Naive thymus-derived CD4-positive, alpha-beta T cell (primary cell): ENCODE results near the gene APPBP2. TPM values are rescaled to one million over a fixed set of nuclear protein-coding genes. Genes with fewer than 3 reads are reported as not detected.
"Not testable (repeated sequence)": the region's sequence is repeated elsewhere in the genome, so short reads cannot be mapped to it uniquely, and the experiment has no call there.

Experiments used
- ATAC-seq: fragments of 150-1000 bp; cut with Tn5 transposase; 2 replicates; pipeline ENCODE4 v1.10.0; 2021; ENCODE audit warnings: mild to moderate bottlenecking, moderate library complexity
- CTCF ChIA-PET: fragments of 350-600 bp; sonication (Branson Sonifier 250); formaldehyde crosslinking; loops from one replicate; lab custom pipeline; 2021; ENCODE audit warnings: antibody characterized with exemption; lab: Charles Lee
- POLR2A ChIA-PET: fragments of 350-600 bp; sonication (Branson Sonifier 250); formaldehyde crosslinking; loops from one replicate; lab custom pipeline; 2021; ENCODE audit warnings: antibody characterized with exemption, inconsistent platforms; lab: Charles Lee
- DNase-seq, 9 donors: peaks; one replicate each; pipeline versions ENCODE4 v3.0.0 to v3.0.0-alpha.2; 2020 to 2022; ENCODE audit warnings: mixed read lengths in 1 of 9
- H3K27ac ChIP-seq: one replicate; pipeline ENCODE4 v1.7.0; 2013; ENCODE audit warnings: mild to moderate bottlenecking, low read depth, low read length, moderate library complexity
- H3K27me3 ChIP-seq, 2 donors: one replicate each; pipeline ENCODE4 v1.7.0; 2013; ENCODE audit warnings: low read length in 2 of 2, mild to moderate bottlenecking in 2 of 2, moderate library complexity in 2 of 2; ENCODE audit not compliant: control insufficient read depth in 2 of 2, insufficient read depth in 2 of 2
- H3K36me3 ChIP-seq, 3 experiments: 1 replicate in 2 of 3; 2 replicates in 1 of 3; pipeline ENCODE4 v1.7.0; 2013; ENCODE audit warnings: low read length in 3 of 3, mild to moderate bottlenecking in 3 of 3, moderate library complexity in 1 of 3; ENCODE audit not compliant: insufficient read depth in 3 of 3, control insufficient read depth in 2 of 3
- H3K4me1 ChIP-seq, 2 donors: one replicate each; pipeline ENCODE4 v1.7.0; 2013; ENCODE audit warnings: low read length in 2 of 2, mild to moderate bottlenecking in 2 of 2, moderate library complexity in 1 of 2; ENCODE audit not compliant: control insufficient read depth in 2 of 2, insufficient read depth in 2 of 2
- H3K4me3 ChIP-seq: 2 replicates; pipeline ENCODE4 v1.7.0; 2013; ENCODE audit warnings: mild to moderate bottlenecking, low read length
- H3K9me3 ChIP-seq, 3 experiments: 1 replicate in 2 of 3; 2 replicates in 1 of 3; pipeline ENCODE4 v1.7.0; 2013; ENCODE audit warnings: low read length in 3 of 3; ENCODE audit not compliant: control insufficient read depth in 2 of 3
- H3K27ac Mint-ChIP-seq, 9 donors: one replicate each; pipeline ENCODE4 v1.8.0; 2020 to 2022; ENCODE audit warnings: mixed read lengths in 9 of 9, mild to moderate bottlenecking in 8 of 9, moderate library complexity in 5 of 9, inconsistent platforms in 2 of 9
- H3K27me3 Mint-ChIP-seq, 5 donors: one replicate each; pipeline ENCODE4 v1.8.0; 2021 to 2022; ENCODE audit warnings: mixed read lengths in 5 of 5, mild to moderate bottlenecking in 1 of 5
- H3K36me3 Mint-ChIP-seq, 5 donors: one replicate each; pipeline ENCODE4 v1.8.0; 2020 to 2022; ENCODE audit warnings: mixed read lengths in 5 of 5, mild to moderate bottlenecking in 3 of 5, inconsistent platforms in 1 of 5
- H3K4me1 Mint-ChIP-seq, 7 donors: one replicate each; pipeline ENCODE4 v1.8.0; 2020 to 2022; ENCODE audit warnings: mixed read lengths in 7 of 7, mild to moderate bottlenecking in 3 of 7, inconsistent platforms in 1 of 7
- H3K4me3 Mint-ChIP-seq, 10 donors: one replicate each; pipeline ENCODE4 v1.8.0; 2020 to 2022; ENCODE audit warnings: mild to moderate bottlenecking in 10 of 10, mixed read lengths in 10 of 10, moderate library complexity in 6 of 10, inconsistent platforms in 2 of 10
- H3K9me3 Mint-ChIP-seq, 11 donors: one replicate each; pipeline ENCODE4 v1.8.0; 2020 to 2022; ENCODE audit warnings: mixed read lengths in 11 of 11, mild to moderate bottlenecking in 4 of 11, inconsistent platforms in 1 of 11, moderate library complexity in 1 of 11
- intact Hi-C, 2 donors: fragments of 100-400 bp; cut with micrococcal nuclease; formaldehyde crosslinking; loops; one replicate each; pipeline ENCODE4 v1.15.1; 2023
- polyA plus RNA-seq, 2 donors: library from polyadenylated mRNA; unstranded; fragments of 300-500 nt; fragmentation: Illumina TruSeq; gene quantifications; one replicate each; pipeline ENCODE4 v1.2.3, GENCODE V29; 2021
- total RNA-seq, 6 experiments: library from RNA in 5 of 6; stranded (reverse) in 5 of 6; gene quantifications; 1 replicate in 5 of 6; 2 replicates in 1 of 6; pipeline ENCODE4 v1.2.3 and lab custom pipeline; 2021 to 2026

Gene APPBP2
- total and polyA plus RNA-seq, 7 experiments from 2014 or later: 23.4 to 47.5 (median 29.0) TPM

- Mint-ChIP-seq H3K4me1 (peaks cover 0 to 11% (median 10%) of the 10 kb centered on the region in 7 donors), H3K27ac (peak overlapping the region in 8 of 9 donors; percentile 17 to 87 (median 76)), H3K27me3 (peaks cover 0 to 7% (median 0%) of the 10 kb centered on the region in 5 donors), H3K36me3 (no peaks in the 10 kb centered on the region), H3K9me3 (no peaks in the 10 kb centered on the region), H3K4me3 (peak overlapping the region; percentile 67 to 88 (median 80))
- ATAC-seq: peak; percentile 95
- Histone ChIP-seq H3K27ac (peak overlapping the region; percentile 38), H3K4me1 (peaks cover 4% of the 10 kb centered on the region in 2 donors), H3K27me3 (no peaks in the 10 kb centered on the region), H3K9me3 (no peaks in the 10 kb centered on the region), H3K4me3 (peak overlapping the region; percentile 63), H3K36me3 (no peaks in the 10 kb centered on the region)
- DNase-seq: peak; percentile 52 to 77 (median 68)
- POLR2A ChIA-PET: interaction anchor here (0.7 kb wide), 1 partner anchor 30 kb away, joined by 4 read pairs; the partner anchor contains the start of gene USP32
- CTCF ChIA-PET: interaction anchor here (0.5 to 1.0 kb wide), 8 partner anchors 9 to 1018 kb away, joined by 3 to 4 read pairs (median 3); no protein-coding TSS in a partner anchor
- intact Hi-C loops: loop anchor here (1.0 to 5.0 kb wide), 7 partner anchors 15 to 256 kb away; partner anchors contain the start of genes USP32 (in 2 of the 2) and BCAS3 (in 1 of the 2)
These were observed 104.5 kb downstream of the APPBP2 start for GRCh38 chr17:60421273-60422161.

DNA sequence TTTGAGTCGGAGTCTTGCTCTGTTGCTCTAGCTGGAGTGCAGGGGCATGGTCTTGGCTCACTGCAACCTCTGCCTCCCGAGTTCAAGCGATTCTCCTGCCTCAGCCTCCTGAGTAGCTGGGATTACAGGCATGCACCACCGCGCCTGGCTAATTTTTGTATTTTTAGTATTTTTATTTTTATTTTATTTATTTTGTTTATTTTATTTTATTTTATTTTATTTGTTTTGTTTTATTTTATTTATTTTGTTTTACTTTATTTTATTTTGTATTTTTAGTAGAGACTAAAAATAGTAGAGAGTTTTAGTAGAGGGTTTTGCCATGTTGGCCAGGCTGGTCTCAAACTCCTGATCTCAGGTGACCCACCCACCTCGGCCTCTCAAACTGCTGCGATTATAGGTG is 106.2 kb downstream of the APPBP2 start:
- H3K4me1 ChIP-seq, H3K27ac Mint-ChIP-seq, POLR2A ChIA-PET, H3K27ac ChIP-seq, H3K9me3 Mint-ChIP-seq, H3K36me3 ChIP-seq, H3K27me3 Mint-ChIP-seq, H3K4me3 Mint-ChIP-seq, CTCF ChIA-PET, ATAC-seq, H3K9me3 ChIP-seq, H3K36me3 Mint-ChIP-seq, H3K27me3 ChIP-seq, DNase-seq, H3K4me3 ChIP-seq: not testable (repeated sequence)
- intact Hi-C loops: loop anchor here in 1 of 2 donors (2.0 to 5.0 kb wide), 2 partner anchors 149 to 188 kb away; no protein-coding TSS in a partner anchor
- peaks cover 0 to 11% (median 10%) of the 10 kb centered on the region in 7 donors for H3K4me1 Mint-ChIP-seq

- H3K4me3 Mint-ChIP-seq, H3K36me3 Mint-ChIP-seq, DNase-seq, H3K27me3 Mint-ChIP-seq, H3K36me3 ChIP-seq, POLR2A ChIA-PET, H3K9me3 ChIP-seq, H3K27me3 ChIP-seq, H3K27ac ChIP-seq, ATAC-seq, H3K9me3 Mint-ChIP-seq, H3K4me3 ChIP-seq, intact Hi-C loops, H3K4me1 ChIP-seq: not testable (repeated sequence)
- Mint-ChIP-seq H3K4me1 (peaks cover 0 to 11% (median 10%) of the 10 kb centered on the region in 7 donors), H3K27ac (peak overlapping the region in 1 of 9 donors; percentile 19)
- CTCF ChIA-PET: interaction anchor here (0.9 kb wide), 1 partner anchor 16 kb away, joined by 3 read pairs; no protein-coding TSS in a partner anchor
These were observed 107.0 kb downstream of the APPBP2 start for GRCh38 chr17:60419003-60419402.

- peaks cover 0 to 8% (median 6%) of the 10 kb centered on the region in 7 donors for H3K4me1 Mint-ChIP-seq
- Histone ChIP-seq H3K9me3 (no peaks in the 10 kb centered on the region), H3K36me3 (no peaks in the 10 kb centered on the region), H3K4me1 (peaks cover 4% of the 10 kb centered on the region in 2 donors), H3K27me3 (no peaks in the 10 kb centered on the region), H3K4me3 (no peak overlapping the region), H3K27ac (no peak overlapping the region)
- H3K4me3 Mint-ChIP-seq: no peak overlapping the region
- peaks cover 0 to 19% (median 0%) of the 10 kb centered on the region in 5 donors for H3K27me3 Mint-ChIP-seq
- H3K9me3 Mint-ChIP-seq: no peaks in the 10 kb centered on the region
- ATAC-seq: no peak
- ChIA-PET POLR2A (no interaction called here), CTCF (no interaction called here)
- DNase-seq: no peak
- no peaks in the 10 kb centered on the region for H3K36me3 Mint-ChIP-seq
- H3K27ac Mint-ChIP-seq: no peak overlapping the region
- intact Hi-C loops: no loop called here
These were observed 109.6 kb downstream of the APPBP2 start for GRCh38 chr17:60416368-60416925.

GRCh38 chr17:60415146-60415545 is 110.9 kb downstream of the APPBP2 start:
- no peak overlapping the region for H3K4me3 ChIP-seq
- H3K4me1 ChIP-seq: no peaks in the 10 kb centered on the region
- intact Hi-C loops: no loop called here
- H3K27me3 ChIP-seq: no peaks in the 10 kb centered on the region
- Mint-ChIP-seq H3K4me3 (no peak overlapping the region), H3K27ac (no peak overlapping the region), H3K36me3 (no peaks in the 10 kb centered on the region), H3K9me3 (no peaks in the 10 kb centered on the region), H3K27me3 (peaks cover 0 to 16% (median 0%) of the 10 kb centered on the region in 5 donors), H3K4me1 (no peaks in the 10 kb centered on the region)
- H3K36me3 ChIP-seq: no peaks in the 10 kb centered on the region
- CTCF ChIA-PET: interaction anchor here (1.4 kb wide), 1 partner anchor 223 kb away, joined by 3 read pairs; no protein-coding TSS in a partner anchor
- no peak for DNase-seq
- no peak for ATAC-seq
- no peak overlapping the region for H3K27ac ChIP-seq
- POLR2A ChIA-PET: interaction anchor here (1.0 kb wide), 1 partner anchor 10 kb away, joined by 3 read pairs; no protein-coding TSS in a partner anchor
- no peaks in the 10 kb centered on the region for H3K9me3 ChIP-seq

- no peaks in the 10 kb centered on the region for H3K36me3 Mint-ChIP-seq
- ChIA-PET CTCF (interaction anchor here (1.2 kb wide), 1 partner anchor 8 kb away, joined by 3 read pairs; no protein-coding TSS in a partner anchor), POLR2A (no interaction called here)
- H3K27me3 Mint-ChIP-seq: peaks cover 0 to 14% (median 0%) of the 10 kb centered on the region in 5 donors
- H3K9me3 ChIP-seq: no peaks in the 10 kb centered on the region
- H3K27ac ChIP-seq: no peak overlapping the region
- no peak for DNase-seq
- ATAC-seq: no peak
- no peaks in the 10 kb centered on the region for H3K27me3 ChIP-seq
- H3K4me3 ChIP-seq: no peak overlapping the region
- no peaks in the 10 kb centered on the region for H3K9me3 Mint-ChIP-seq
- intact Hi-C loops: no loop called here
- no peak overlapping the region for H3K4me3 Mint-ChIP-seq
- H3K4me1 ChIP-seq: no peaks in the 10 kb centered on the region
- no peaks in the 10 kb centered on the region for H3K36me3 ChIP-seq
- H3K4me1 Mint-ChIP-seq: no peaks in the 10 kb centered on the region
- no peak overlapping the region for H3K27ac Mint-ChIP-seq
These were observed 113.3 kb downstream of the APPBP2 start for GRCh38 chr17:60412701-60413100.
